Cerebellar nuclear complex (tissue), 1 donor: ENCODE measurements around the gene COL4A6.
"Not testable (repeated sequence)": the region's sequence is repeated elsewhere in the genome, so short reads cannot be mapped to it uniquely, and the experiment has no call there.

Experiments used
- DNase-seq, 2 experiments: peaks; one replicate each; lab custom pipeline; 2025; lab: John Stamatoyannopoulos, UW

The COL4A6 gene

DNA sequence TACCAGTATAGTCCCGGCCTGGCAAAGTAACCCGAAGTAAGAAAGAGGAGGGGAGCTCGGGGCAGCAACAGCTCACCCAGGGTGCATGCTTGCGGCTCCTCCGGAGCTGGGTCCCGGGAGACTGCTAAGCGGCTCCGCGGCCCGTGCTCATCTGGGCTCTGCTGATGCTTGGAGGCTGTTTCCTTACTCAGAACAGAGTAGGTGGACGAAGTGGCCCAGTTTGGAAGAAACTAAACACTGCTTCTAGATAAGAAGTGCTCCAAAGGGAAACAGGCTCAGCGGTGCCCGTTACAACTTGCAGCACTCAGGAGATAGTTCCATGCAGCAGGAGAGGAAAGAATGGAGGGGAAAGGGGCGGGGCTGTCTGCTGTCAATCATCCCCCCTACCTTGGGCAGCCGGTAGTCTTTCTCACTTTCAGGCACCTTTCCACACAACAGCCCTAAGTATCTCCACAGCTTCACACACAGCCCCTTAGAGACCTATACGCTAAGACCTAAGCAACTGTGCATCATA lies at the start of gene COL4A6:
Gene COL4A6, minus strand, starts transcription at position 313 of the 514 bp plus-strand sequence. Its CDS starts 226 bp downstream, at position 87.
- DNase-seq = no peak

DNA sequence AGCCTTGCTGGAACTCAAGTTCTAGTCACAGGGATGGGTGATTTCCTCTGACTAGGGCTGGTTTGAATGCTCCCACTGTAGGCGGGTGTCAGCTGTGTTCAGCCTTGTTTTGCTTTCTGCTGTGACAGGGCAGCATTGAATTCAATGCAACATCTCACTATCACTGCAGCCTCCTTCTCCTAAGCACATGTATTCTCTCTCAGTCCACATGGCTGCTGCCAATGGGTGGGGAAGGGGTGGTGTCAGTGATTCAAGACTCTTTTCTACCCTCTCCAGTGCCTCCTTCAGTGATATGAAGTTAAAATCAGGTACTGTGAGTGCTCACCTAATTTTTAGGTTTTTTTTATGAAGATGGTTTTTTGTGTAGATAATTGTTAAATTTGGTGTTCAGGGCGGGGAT lies 47.7 kb upstream of the COL4A6 start:
- no peak for DNase-seq

DNA sequence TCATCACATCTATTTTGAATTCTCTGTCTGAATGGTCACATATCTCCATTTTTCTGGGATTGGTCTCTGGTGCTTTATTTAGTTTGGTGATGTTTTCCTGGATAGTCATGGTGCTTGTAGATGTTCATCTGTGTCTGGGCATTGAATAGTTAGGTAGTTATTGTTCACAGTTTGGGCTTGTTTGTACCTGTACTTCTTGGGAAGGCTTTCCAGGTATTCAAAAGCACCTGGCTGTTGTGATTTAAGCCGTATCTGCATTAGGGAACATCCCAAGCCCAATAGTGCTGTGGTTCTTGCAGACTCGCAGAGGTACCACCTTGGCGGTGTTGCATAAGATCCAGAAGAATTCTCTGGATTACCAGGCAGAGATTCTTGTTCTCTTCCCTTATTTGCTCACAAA lies 46.0 kb upstream of the COL4A6 start:
- DNase-seq = no peak

DNA sequence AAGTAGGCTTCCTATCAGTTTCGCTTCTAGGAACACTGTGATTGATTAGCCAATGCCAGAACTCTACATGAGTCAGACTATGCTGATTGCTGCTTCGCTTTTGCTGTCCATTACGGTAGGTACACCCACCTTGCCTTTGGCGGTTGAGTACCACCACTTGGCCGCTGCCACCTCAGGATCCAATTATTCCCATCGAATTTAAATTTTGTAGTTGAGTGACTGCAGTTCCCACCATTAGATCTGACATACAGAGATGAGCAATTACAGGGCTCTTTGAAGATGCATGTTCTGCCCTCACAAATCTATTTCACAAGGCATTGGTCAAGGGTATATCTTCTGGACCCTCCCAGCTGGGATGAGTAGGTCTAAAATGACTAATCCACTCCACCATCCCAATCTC lies 43.3 kb upstream of the COL4A6 start:
- not testable (repeated sequence) for DNase-seq

DNA sequence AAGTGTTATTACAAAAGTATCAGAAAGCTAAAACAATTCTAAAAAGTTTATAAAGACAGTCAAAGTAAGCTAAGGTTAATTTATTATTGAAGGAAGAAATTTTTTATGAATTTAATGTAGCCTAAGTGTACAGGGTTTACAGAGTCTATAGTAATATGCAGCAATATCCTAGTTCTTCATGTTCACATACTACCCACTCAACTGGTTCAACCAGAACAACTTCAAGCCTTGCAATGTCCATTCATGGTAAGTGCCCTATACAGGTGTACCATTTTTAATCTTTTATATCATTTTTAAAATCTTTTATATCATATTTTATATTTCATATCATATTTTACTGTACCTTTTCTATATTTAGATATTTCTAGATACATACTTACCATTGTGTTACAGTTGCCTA lies 35.8 kb upstream of the COL4A6 start:
- no peak for DNase-seq

DNA sequence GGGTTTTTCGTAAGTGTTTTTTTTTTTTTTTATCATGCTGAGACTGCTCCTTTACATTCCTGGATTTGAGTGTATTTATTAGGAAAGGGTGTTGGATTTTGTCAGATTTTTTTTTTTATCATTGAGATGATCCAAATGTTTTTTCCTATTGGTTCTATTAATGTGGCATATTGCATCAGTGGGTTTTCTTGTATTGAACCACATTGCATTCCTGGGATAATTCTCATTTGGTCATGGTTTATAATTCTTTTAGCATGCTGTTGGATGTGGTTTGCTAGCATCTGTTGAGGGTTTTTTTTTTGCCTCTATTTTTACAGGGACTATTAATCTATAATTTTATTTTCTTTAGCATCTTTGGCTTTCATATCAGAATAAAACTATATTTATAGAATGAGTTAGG lies 30.3 kb upstream of the COL4A6 start:
- no peak for DNase-seq

DNA sequence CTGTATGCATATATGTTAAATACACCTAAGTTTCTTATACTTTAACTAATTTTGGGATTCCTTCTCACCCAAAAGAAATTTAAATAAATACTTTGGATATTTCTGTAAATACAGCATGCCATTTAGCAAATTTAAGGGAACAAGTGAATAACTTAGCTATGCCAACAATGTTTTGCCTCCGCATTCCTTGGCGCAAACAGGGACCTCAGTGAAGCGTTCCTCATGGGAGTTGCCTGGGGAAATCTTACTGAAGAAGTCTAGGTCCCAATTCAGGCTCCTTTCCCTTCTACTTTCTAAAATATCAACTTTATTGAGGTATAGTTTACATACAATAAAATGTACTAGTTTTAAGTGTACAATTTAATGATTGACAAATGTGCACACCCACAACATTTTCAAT lies 26.4 kb upstream of the COL4A6 start:
- DNase-seq = no peak

DNA sequence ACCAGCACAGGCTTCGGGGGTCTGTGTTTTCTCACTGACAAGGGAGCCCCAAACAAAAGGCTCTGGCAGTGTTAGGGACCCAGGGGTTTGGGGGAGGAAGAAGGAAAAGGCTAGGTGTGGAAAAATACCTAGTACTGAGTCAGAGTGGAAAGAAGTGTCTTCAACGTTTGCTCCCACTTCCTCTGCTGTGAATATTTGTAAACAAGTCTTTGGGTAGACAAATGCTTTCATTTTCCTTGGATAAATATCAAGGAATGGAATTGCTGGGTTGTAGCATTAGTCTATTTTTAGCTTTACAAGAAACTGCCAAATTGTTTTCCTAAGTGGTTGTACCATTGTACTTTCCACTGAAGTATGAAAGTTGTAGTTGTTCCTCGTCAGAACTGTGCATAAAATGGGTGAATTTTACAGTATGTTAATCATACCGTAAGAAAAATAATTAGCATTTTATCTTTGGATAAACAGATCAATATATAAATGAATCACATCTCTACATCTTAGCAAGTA lies 18.8 kb upstream of the COL4A6 start:
- no peak for DNase-seq

DNA sequence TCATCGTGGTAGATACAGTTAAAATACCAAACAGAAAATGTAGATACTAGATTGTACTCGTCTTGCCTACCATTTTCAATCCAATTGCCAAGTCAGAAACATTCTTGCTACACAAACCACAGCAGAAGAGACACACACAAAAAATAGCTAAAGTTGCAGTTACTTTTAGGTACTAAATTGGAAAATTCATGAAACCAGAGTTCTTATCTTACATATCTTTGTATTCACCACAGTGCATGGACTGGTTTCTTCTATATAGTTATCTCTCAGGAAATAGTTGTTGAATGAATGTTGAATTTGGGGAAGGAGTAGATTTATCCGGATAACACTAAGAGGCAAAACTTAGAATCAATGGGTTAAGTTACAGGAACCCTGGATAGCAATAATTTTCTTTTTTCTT lies 15.6 kb upstream of the COL4A6 start:
- DNase-seq = no peak

DNA sequence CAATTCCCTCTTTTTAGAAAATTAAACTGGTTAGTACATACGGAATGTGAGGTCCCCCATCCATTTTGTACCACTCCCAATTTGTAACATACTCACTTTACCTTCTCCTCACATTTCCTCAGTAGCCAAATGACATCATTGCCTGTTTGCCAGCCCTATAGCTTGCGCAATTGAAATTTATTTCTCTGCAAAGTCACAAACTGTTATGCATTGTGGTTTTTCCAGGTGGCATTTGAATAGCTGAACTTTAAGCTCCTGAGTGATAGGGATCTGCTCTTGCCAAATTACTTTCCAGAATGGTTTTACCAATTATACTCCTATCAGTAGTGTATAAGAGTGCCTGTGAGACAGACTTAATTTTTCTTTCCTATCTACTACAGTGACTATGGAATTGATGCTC lies 9.1 kb upstream of the COL4A6 start:
- no peak for DNase-seq

DNA sequence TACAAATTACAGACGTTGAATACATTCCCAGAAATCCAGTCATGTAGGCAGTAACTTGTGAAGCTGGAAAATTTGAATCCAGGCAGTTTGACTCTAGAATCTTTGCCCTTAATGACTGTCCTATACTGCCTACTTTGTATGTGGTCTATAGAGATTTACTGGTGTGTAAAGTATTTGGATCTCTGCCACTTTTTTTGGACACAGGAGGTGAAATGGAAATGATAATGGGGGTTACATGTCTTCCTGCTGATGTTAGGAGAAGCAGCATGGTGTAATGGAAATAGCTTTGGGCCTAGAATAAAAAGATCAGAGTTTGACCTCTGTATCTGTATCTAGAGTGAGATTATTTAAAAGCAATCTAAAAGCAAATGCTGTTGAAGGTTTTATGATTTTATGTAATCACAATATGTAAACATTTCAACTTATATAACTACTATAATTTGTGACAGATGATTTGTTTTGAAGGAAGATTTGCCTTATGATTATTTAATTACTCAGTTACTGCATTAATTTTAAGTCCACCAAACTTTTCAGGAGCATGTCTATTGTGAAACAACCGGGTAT lies 4.8 kb upstream of the COL4A6 start:
- DNase-seq = no peak

DNA sequence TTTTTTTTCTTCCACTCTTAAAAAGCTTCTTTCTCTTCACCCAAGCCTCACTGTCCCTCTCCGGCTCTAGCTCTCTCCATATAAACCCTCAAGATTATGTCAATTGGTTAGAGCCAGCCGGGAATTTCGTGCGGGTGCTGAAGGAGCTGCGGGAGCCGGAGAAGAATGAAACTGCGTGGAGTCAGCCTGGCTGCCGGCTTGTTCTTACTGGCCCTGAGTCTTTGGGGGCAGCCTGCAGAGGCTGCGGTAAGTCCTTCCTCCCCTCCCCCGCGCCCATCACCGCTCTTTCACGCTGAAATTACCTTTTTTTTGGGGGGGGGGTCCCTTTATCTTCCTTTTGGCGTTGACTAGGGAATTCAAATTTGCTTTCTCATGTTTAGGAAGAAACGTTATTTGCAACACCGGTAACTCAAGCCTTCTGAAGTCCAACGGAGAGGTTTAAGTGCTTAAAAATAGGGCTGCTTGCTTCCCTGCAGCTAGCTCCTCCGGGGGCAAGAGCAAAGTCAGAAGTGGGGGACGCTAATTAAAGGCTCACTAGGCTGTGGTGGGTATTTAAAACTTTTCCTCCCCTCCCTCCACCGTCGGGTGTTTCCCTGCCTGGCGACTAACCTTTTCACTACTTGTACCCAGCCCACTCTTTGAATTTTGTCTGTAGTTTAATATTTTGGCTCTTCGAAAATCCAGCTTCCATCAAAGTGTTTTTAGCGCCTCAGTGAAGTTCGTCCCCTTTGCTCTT lies 1.9 kb upstream of the COL4A6 start:
- no peak for DNase-seq

DNA sequence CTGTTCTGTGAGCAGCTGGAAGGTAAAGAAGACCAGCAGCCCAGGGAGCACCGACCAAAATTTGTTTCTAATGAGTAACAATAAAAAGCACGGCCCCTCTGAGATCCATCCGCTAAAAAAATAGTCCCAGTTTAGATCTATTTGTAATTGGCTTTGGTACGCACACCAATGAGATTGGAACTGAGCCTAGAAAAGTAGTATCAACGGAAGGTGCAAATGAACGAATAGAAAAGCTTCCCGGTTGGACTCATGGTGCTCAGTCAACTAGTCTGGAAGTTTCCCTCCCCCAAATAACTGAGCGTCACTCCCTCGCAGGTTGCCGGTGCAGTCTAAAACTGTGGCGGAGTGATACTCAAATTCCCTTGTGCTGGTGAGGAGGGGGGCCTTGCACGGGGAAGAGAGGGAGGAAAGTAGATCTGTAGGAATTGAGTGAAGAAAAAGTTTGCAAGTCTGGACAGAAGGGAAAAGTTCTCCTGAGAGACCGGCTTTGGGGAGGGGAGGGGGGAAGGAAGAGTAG lies 1.3 kb upstream of the COL4A6 start, which contains the start of gene COL4A5:
Gene COL4A5, plus strand, starts transcription at position 413 of the 517 bp plus-strand sequence. CDS start 288 bp downstream, outside the sequence.
- no peak for DNase-seq

DNA sequence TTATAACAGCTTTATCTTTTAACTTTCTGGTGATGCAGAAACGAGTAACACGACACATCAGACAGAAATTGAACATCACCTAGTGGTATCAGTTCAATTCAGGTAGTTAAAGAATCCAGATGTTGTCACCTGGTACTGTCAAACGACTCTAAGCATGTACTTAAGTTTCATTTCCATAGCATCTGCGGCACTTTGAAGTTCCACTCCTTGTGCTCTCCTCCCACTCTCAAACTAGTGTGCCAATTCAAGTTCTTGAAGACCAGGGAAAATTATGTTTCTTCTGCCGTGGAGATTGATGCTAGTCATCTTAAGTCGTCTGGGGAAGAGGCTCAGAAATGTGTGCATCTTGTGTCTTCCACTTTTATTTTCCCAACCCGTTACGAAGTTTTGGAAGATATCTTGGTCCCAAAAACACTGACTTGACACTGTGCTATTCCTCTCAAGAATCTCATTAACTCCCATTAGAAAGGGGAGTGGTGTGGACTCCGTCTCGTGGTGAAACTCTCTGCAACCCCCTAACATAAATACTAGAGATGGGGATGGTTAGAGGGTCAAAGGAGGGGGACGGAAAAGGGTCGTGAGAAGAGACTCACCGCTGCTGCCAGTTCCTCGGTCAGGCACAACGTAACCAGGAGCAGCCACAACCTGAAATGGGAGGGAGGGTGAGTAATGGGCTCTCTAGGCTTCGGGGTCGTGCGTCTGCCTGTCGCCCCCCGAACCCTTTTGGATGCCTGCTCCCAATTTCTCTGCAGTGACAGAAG lies 693 bp downstream of the COL4A6 start:
- DNase-seq = no peak

DNA sequence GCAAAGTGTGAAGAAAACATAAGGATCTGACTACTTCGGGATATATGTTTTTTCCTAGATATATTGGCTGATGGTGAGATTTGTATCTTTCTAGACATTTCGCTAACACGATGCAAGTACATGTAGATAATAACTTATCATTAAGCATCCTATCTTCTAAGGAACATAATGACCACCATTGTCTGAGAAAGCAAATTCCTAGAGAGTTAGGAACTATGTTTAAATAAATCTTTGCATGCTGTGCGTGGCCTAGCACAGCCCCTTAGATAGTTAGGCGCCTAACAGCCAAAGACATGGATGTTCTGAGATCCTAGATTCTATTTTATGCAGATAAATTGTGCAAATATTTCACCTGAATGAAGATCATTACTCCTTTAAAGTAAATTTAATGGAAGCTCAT lies 3.0 kb downstream of the COL4A6 start:
- DNase-seq = no peak

DNA sequence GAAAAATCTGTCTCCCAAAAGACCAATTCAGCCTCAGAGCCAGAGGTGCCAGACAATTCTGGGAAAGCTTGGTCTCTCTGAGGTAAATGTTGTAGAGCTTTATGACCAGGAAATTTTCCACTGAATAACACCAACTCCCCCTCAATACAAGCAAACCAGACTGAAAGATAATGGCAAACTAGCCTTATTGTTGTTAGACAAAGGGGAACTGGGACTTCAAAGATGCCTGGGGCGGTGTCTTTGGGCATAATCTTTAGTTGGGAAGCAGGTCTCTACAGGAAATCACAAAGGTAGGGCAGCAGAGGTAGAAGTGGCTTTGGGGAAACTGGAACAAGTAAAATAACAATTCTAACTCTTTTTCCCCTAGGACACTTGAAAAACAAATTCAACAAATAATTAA lies 12.0 kb downstream of the COL4A6 start:
- DNase-seq = no peak

DNA sequence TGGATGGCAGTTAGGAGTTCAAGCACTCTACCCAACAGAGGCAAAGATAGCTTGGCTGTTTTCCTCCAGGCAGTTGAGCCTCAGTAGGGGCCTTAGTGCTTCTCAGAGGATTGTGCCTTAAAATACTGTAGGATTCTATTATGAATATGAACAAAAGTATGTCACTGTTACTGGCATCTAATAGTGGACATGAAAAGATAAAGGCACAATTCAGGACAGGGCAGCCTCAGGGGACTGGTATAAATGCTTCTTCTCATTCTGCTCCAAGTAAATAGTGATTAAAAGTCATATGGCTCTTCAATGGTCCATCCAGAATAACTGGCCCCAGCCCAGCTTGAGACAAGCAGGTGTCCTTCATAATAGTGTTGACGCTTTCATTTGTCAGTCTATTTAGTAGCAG lies 17.7 kb downstream of the COL4A6 start:
- DNase-seq = no peak

DNA sequence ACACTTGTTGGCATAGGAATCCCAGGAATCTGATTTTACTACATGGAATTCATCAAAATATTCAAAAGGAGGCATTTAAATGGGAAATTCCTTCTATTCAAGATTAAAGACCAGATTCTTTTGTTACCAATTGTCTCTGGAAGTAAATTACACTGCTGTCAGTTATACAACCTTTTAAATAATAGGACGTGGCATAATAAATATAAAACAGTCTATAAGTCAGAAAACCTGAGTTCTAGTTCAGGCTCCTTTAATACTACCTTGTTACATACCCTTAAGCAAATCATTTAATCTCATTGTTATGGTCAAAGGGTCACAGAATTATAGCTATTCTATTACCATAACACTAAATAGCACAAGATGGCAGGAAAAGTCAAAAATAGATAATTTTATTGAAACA lies 18.8 kb downstream of the COL4A6 start:
- DNase-seq = no peak

DNA sequence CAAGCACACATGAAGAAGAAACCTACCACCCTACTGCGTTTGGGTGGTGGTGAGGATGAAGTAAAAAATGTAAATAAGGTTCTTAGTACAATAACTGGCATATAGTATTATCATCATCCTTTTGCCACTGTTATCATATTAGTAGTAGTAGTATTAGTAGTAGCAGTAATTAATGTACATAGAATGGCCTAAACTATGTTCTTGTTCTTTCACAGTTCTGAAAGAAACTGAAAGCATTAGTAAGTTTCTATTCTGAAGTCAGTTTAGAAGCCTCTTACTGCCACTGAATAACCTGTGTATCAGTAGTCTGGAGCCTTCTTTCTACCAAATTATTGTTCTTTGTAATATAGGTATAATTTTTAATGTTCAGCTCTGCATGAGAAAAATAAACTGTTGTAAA lies 21.0 kb downstream of the COL4A6 start:
- DNase-seq = no peak

DNA sequence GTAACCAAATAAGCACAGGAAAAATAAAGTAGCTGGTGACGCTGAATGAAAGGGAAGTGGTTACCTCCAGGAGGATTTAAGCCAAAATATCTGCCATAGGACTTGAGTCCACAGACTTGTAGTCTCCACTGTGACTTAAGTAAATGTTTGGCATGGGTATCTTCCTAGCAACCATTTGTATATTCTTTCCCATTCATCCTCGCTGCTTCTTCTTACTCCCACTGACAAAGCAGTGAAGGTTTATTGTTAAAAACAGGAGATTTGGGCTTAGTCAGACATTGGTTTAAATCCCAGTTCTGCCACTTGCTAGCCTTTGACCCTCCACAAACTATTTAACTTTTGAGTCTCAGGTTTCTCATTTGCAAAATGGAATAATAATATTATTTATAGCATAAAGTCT lies 22.3 kb downstream of the COL4A6 start:
- no peak for DNase-seq

DNA sequence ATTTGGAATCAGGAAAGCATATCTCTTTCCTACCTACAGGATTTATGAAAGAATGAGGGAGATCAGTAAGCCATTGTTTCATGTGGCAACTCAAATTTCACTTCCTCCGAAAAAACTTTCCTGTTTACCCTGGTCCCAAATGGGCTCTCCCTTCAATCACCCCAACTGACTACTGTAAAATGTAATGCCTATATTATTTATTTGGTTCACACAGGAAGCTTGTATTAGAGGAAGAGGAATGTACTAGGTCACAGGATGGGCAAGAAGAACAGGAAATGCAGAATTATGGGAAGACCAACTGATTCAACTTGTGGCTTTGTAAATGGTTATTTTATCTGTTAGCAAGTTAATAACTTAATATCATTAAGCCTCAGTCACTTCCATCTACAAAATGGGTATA lies 23.1 kb downstream of the COL4A6 start:
- DNase-seq = no peak

DNA sequence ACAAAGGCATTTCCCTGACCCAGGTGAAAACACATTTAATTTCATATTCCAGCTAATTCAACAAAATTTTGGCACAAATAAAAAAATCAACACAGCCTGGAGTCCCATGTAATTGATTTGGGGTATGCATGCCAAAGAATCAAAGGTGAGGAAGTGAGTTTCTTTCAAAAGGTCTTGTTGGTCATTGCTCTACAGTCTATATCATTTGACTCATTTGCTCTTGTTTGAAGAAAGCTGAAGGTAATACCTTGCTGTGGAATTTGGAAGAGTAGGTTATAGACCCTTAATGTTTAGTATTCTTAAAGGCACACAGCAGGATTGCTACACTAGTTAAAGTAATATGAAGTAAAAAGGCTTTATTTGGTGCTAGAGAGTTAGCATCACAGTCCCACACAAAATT lies 25.4 kb downstream of the COL4A6 start:
- no peak for DNase-seq
